CD14-positive monocyte (primary cell): ENCODE data around the gene FABP1. TPM values are rescaled to one million over a fixed set of nuclear protein-coding genes. Genes with fewer than 3 reads are reported as not detected.

Experiments used
- DNase-seq, 3 donors: peaks; one replicate each; pipeline ENCODE4 v3.0.0-alpha.2; 2011 to 2022
- H2AFZ ChIP-seq: 2 replicates; pipeline ENCODE4 v1.6.0; 2012; ENCODE audit warnings: mild to moderate bottlenecking, low read depth, low read length, inconsistent platforms; ENCODE audit not compliant: insufficient read depth, poor library complexity, severe bottlenecking
- H3K27ac ChIP-seq, 2 donors: 1 replicate in 1 of 2; 2 replicates in 1 of 2; pipeline ENCODE4 v1.5.1; 2012 to 2013; ENCODE audit warnings: low read length in 2 of 2, control low read depth in 1 of 2, inconsistent platforms in 1 of 2, low read depth in 1 of 2, mild to moderate bottlenecking in 1 of 2
- H3K27me3 ChIP-seq, 2 donors: one replicate each; pipeline versions ENCODE4 v1.6.0 to v1.6.1; 2011 to 2013; ENCODE audit warnings: low read length in 2 of 2; ENCODE audit not compliant: control insufficient read depth in 2 of 2, insufficient read depth in 2 of 2
- H3K36me3 ChIP-seq, 2 donors: replicated peaks in 1 of 2; 1 replicate in 1 of 2; 2 replicates in 1 of 2; pipeline versions ENCODE4 v1.5.1 to v1.6.1; 2012 to 2013; ENCODE audit warnings: low read length in 2 of 2, control low read depth in 1 of 2, inconsistent platforms in 1 of 2, mild to moderate bottlenecking in 1 of 2; ENCODE audit not compliant: insufficient read depth in 2 of 2, control insufficient read depth in 1 of 2
- H3K4me1 ChIP-seq, 2 donors: 1 replicate in 1 of 2; 2 replicates in 1 of 2; pipeline versions ENCODE4 v1.5.1 to v1.6.1; 2012 to 2013; ENCODE audit warnings: low read length in 2 of 2, control low read depth in 1 of 2, inconsistent platforms in 1 of 2, mild to moderate bottlenecking in 1 of 2, moderate library complexity in 1 of 2; ENCODE audit not compliant: insufficient read depth in 2 of 2, control insufficient read depth in 1 of 2
- H3K4me2 ChIP-seq: replicated peaks from 2 replicates; pipeline ENCODE3; 2012; ENCODE audit warnings: low read length, moderate library complexity, mild to moderate bottlenecking; ENCODE audit not compliant: poor library complexity, severe bottlenecking; ENCODE audit errors: extremely low read depth
- H3K4me3 ChIP-seq, 3 experiments: fragments of 200-600 bp in 1 of 3; sonication (generic) in 1 of 3; replicated peaks in 1 of 3; 1 replicate in 2 of 3; 2 replicates in 1 of 3; pipeline ENCODE4 v1.5.1; 2011 to 2013; ENCODE audit warnings: low read length in 3 of 3, mild to moderate bottlenecking in 3 of 3, control low read depth in 2 of 3, low read depth in 2 of 3, inconsistent platforms in 1 of 3, moderate library complexity in 1 of 3
- H3K79me2 ChIP-seq: 2 replicates; pipeline ENCODE4 v1.6.0; 2012; ENCODE audit warnings: mild to moderate bottlenecking, control low read depth, inconsistent platforms, low read length, moderate library complexity; ENCODE audit not compliant: insufficient read depth
- H3K9ac ChIP-seq: 2 replicates; pipeline ENCODE4 v1.6.0; 2017; ENCODE audit warnings: low read length, mild to moderate bottlenecking; ENCODE audit not compliant: insufficient read depth, poor library complexity, severe bottlenecking
- H3K9me3 ChIP-seq, 2 donors: replicated peaks in 1 of 2; 1 replicate in 1 of 2; 2 replicates in 1 of 2; pipeline versions ENCODE4 v1.5.1 to v1.6.1; 2012 to 2013; ENCODE audit warnings: low read length in 2 of 2, control low read depth in 1 of 2; ENCODE audit not compliant: control insufficient read depth in 1 of 2, insufficient read depth in 1 of 2
- H4K20me1 ChIP-seq: 2 replicates; pipeline ENCODE4 v1.6.0; 2012; ENCODE audit warnings: mild to moderate bottlenecking, low read length, control low read depth, moderate library complexity; ENCODE audit not compliant: insufficient read depth
- H3K27ac Mint-ChIP-seq, 7 donors: one replicate each; pipeline ENCODE4 v1.8.0; 2020; ENCODE audit warnings: mild to moderate bottlenecking in 7 of 7, mixed read lengths in 7 of 7, moderate library complexity in 6 of 7, inconsistent platforms in 2 of 7
- H3K27me3 Mint-ChIP-seq, 3 donors: one replicate each; pipeline ENCODE4 v1.8.0; 2021 to 2022; ENCODE audit warnings: low read depth in 3 of 3, mild to moderate bottlenecking in 3 of 3, mixed read lengths in 3 of 3, moderate library complexity in 3 of 3, inconsistent platforms in 1 of 3
- H3K36me3 Mint-ChIP-seq, 2 donors: one replicate each; pipeline ENCODE4 v1.8.0; 2020; ENCODE audit warnings: mixed read lengths in 2 of 2, inconsistent platforms in 1 of 2, mild to moderate bottlenecking in 1 of 2
- H3K4me1 Mint-ChIP-seq: one replicate; pipeline ENCODE4 v1.8.0; 2020; ENCODE audit warnings: mild to moderate bottlenecking, mixed read lengths
- H3K4me3 Mint-ChIP-seq, 2 donors: one replicate each; pipeline ENCODE4 v1.8.0; 2020; ENCODE audit warnings: mild to moderate bottlenecking in 2 of 2, mixed read lengths in 2 of 2, moderate library complexity in 1 of 2
- H3K9me3 Mint-ChIP-seq, 7 donors: one replicate each; pipeline ENCODE4 v1.8.0; 2020 to 2022; ENCODE audit warnings: mixed read lengths in 7 of 7, mild to moderate bottlenecking in 6 of 7, moderate library complexity in 6 of 7, inconsistent platforms in 2 of 7
- CTCF ChIP-seq: fragments of 200-600 bp; IDR thresholded peaks from one replicate; pipeline ENCODE4 v1.8.0; 2022; ENCODE audit warnings: antibody characterized with exemption, mild to moderate bottlenecking
- WGBS: methylation state at CpG from one replicate; pipeline ENCODE4 v1.1.5; 2013; ENCODE audit warnings: missing lambda C conversion rate; ENCODE audit not compliant: insufficient coverage; 5-methylcytosine and 5-hydroxymethylcytosine counted together
- intact Hi-C, 2 donors: fragments of 100-400 bp; cut with micrococcal nuclease; formaldehyde crosslinking; loops; one replicate each; pipeline versions ENCODE4 v1.15.0 to v1.15.1; 2023
- polyA plus RNA-seq, 3 donors: library from polyadenylated mRNA; depleted of rRNA in 1 of 3; unstranded in 2 of 3; stranded (reverse) in 1 of 3; fragments of 300-500 nt in 2 of 3; fragments of >200 nt in 1 of 3; fragmentation: Illumina TruSeq in 2 of 3; gene quantifications; 1 replicate in 2 of 3; 2 replicates in 1 of 3; pipeline ENCODE4 v1.2.3, GENCODE V29; 2012 to 2021

Gene FABP1
- polyA plus RNA-seq, 3 donors: not detected

GRCh38 chr2:88099798-88100488, 27.9 kb downstream of the FABP1 start:
- Histone ChIP-seq H3K36me3 (no peaks in the 10 kb centered on the region), H3K79me2 (no peaks in the 10 kb centered on the region), H3K4me1 (peaks cover 0 to 5% of the 10 kb centered on the region in 2 donors), H3K27me3 (no peaks in the 10 kb centered on the region), H3K4me3 (no peak overlapping the region), H3K27ac (no peak overlapping the region), H3K9me3 (no peaks in the 10 kb centered on the region), H2AFZ (no peak overlapping the region), H3K4me2 (no peak overlapping the region), H4K20me1 (no peaks in the 10 kb centered on the region), H3K9ac (no peak overlapping the region)
- Mint-ChIP-seq H3K36me3 (no peaks in the 10 kb centered on the region), H3K4me3 (no peak overlapping the region), H3K27me3 (peaks cover 0 to 6% (median 6%) of the 10 kb centered on the region in 3 donors), H3K9me3 (peaks cover 0 to 9% (median 0%) of the 10 kb centered on the region in 7 donors), H3K27ac (peak overlapping the region in 3 of 7 donors; percentile 26 to 71 (median 37)), H3K4me1 (peaks cover 6% of the 10 kb centered on the region)
- 58% methylated on average over 4 of the region's 5 CpGs for WGBS
- intact Hi-C loops: no loop called here
- TF ChIP-seq CTCF: no peak
- peak in 1 of 3 donors; percentile 24 for DNase-seq

GRCh38 chr2:88098558-88098900, 29.3 kb downstream of the FABP1 start:
- peaks cover 0 to 10% (median 0%) of the 10 kb centered on the region in 7 donors for H3K9me3 Mint-ChIP-seq
- H3K4me3 Mint-ChIP-seq: no peak overlapping the region
- H3K27me3 Mint-ChIP-seq: peaks cover 0 to 7% (median 3%) of the 10 kb centered on the region in 3 donors
- Histone ChIP-seq H3K9ac (no peak overlapping the region), H3K79me2 (no peaks in the 10 kb centered on the region), H4K20me1 (no peaks in the 10 kb centered on the region), H2AFZ (no peak overlapping the region), H3K4me2 (no peak overlapping the region), H3K9me3 (no peaks in the 10 kb centered on the region), H3K36me3 (no peaks in the 10 kb centered on the region), H3K4me3 (no peak overlapping the region), H3K4me1 (peaks cover 0 to 5% of the 10 kb centered on the region in 2 donors), H3K27me3 (no peaks in the 10 kb centered on the region), H3K27ac (no peak overlapping the region)
- intact Hi-C loops: no loop called here
- H3K4me1 Mint-ChIP-seq: peaks cover 6% of the 10 kb centered on the region
- no peak overlapping the region for H3K27ac Mint-ChIP-seq
- TF ChIP-seq CTCF: no peak
- DNase-seq: no peak
- H3K36me3 Mint-ChIP-seq: no peaks in the 10 kb centered on the region
